Vagina (tissue), 2 donors: Measurements from ENCODE around the gene MYH9.

Source experiments
- CTCF ChIP-seq, 3 experiments: fragments of 450-650 bp in 2 of 3; fragments of 200-600 bp in 1 of 3; sonication (generic) in 1 of 3; IDR thresholded peaks; one replicate each; pipeline ENCODE4 v1.5.1; 2017 to 2019; ENCODE audit warnings: antibody characterized with exemption in 3 of 3, mild to moderate bottlenecking in 2 of 3, moderate library complexity in 2 of 3
- POLR2A ChIP-seq, 2 donors: fragments of 450-650 bp; IDR thresholded peaks; one replicate each; pipeline ENCODE4 v1.6.1; 2017; ENCODE audit warnings: antibody characterized with exemption in 2 of 2, mild to moderate bottlenecking in 2 of 2, moderate library complexity in 2 of 2

- TF ChIP-seq CTCF (IDR thresholded peaks at IDR 0.05) (no peak), POLR2A (IDR thresholded peaks at IDR 0.05) (no peak)
Measured at GRCh38 chr22:36411589-36412258, 24.0 kb upstream of the MYH9 start.
